Parathyroid adenoma (tissue), 2 donors: ENCODE results near the gene ARHGEF1.

Experiments used
- H2AFZ ChIP-seq: fragments of 300-600 bp; sonication (generic); one replicate; pipeline ENCODE4 v1.7.0; 2017; ENCODE audit warnings: antibody characterized with exemption, mild to moderate bottlenecking
- H3K27ac ChIP-seq: fragments of 300-600 bp; sonication (generic); one replicate; pipeline ENCODE4 v1.7.0; 2017
- H3K27me3 ChIP-seq: fragments of 300-600 bp; sonication (generic); one replicate; pipeline ENCODE4 v1.7.0; 2017; ENCODE audit warnings: low read length; ENCODE audit not compliant: control insufficient read depth, insufficient read depth
- H3K36me3 ChIP-seq: fragments of 300-600 bp; sonication (generic); one replicate; pipeline ENCODE4 v1.7.0; 2017; ENCODE audit warnings: low read length; ENCODE audit not compliant: control insufficient read depth, insufficient read depth
- H3K4me1 ChIP-seq: fragments of 300-600 bp; sonication (generic); one replicate; pipeline ENCODE4 v1.7.0; 2017; ENCODE audit warnings: control low read depth
- H3K4me2 ChIP-seq: fragments of 300-600 bp; sonication (generic); one replicate; pipeline ENCODE4 v1.7.0; 2017; ENCODE audit warnings: low read length
- H3K4me3 ChIP-seq: fragments of 300-600 bp; sonication (generic); one replicate; pipeline ENCODE4 v1.7.0; 2017; ENCODE audit warnings: low read depth, low read length
- H3K79me2 ChIP-seq: fragments of 300-600 bp; sonication (generic); one replicate; pipeline ENCODE4 v1.7.0; 2017; ENCODE audit warnings: control low read depth
- H3K9ac ChIP-seq: fragments of 300-600 bp; sonication (generic); one replicate; pipeline ENCODE4 v1.7.0; 2017; ENCODE audit warnings: mild to moderate bottlenecking
- H3K9me3 ChIP-seq: fragments of 300-600 bp; sonication (generic); one replicate; pipeline ENCODE4 v1.7.0; 2017; ENCODE audit warnings: low read length; ENCODE audit not compliant: control insufficient read depth
- CTCF ChIP-seq: fragments of 300-600 bp; sonication (generic); IDR thresholded peaks from one replicate; pipeline ENCODE4 v1.7.0; 2017; ENCODE audit warnings: antibody characterized with exemption, mild to moderate bottlenecking
- donor health status: primary hyperparathyroidism.

The ARHGEF1 gene

GRCh38 chr19:41902594-41902993, 19.6 kb downstream of the ARHGEF1 start:
- Histone ChIP-seq H3K9me3 (no peaks in the 10 kb centered on the region), H3K27ac (peak overlapping the region; percentile 98), H3K36me3 (no peaks in the 10 kb centered on the region), H3K27me3 (no peaks in the 10 kb centered on the region), H3K79me2 (peaks cover 4% of the 10 kb centered on the region), H2AFZ (no peak overlapping the region), H3K9ac (no peak overlapping the region), H3K4me1 (peaks cover 63% of the 10 kb centered on the region), H3K4me2 (peak overlapping the region; percentile 52), H3K4me3 (peak overlapping the region; percentile 36)
- TF ChIP-seq CTCF: no peak

- Histone ChIP-seq H3K9ac (no peak overlapping the region), H3K79me2 (peaks cover 4% of the 10 kb centered on the region), H3K36me3 (no peaks in the 10 kb centered on the region), H3K9me3 (no peaks in the 10 kb centered on the region), H3K4me2 (peak overlapping the region; percentile 52), H3K27me3 (no peaks in the 10 kb centered on the region), H3K4me1 (peaks cover 56% of the 10 kb centered on the region), H3K27ac (peak overlapping the region; percentile 98), H3K4me3 (peak overlapping the region; percentile 36), H2AFZ (no peak overlapping the region)
- TF ChIP-seq CTCF: no peak
Observed at GRCh38 chr19:41903193-41903953, 20.4 kb downstream of the ARHGEF1 start.

- Histone ChIP-seq H3K4me2 (peak overlapping the region; percentile 47), H3K79me2 (peaks cover 4% of the 10 kb centered on the region), H3K27ac (peak overlapping the region; percentile 98), H3K9ac (no peak overlapping the region), H2AFZ (no peak overlapping the region), H3K4me3 (no peak overlapping the region), H3K4me1 (peaks cover 50% of the 10 kb centered on the region), H3K36me3 (no peaks in the 10 kb centered on the region), H3K27me3 (no peaks in the 10 kb centered on the region), H3K9me3 (no peaks in the 10 kb centered on the region)
- TF ChIP-seq CTCF: no peak
Observed at GRCh38 chr19:41904118-41904870, 21.3 kb downstream of the ARHGEF1 start.

- Histone ChIP-seq H3K4me3 (no peak overlapping the region), H3K4me2 (no peak overlapping the region), H3K9me3 (no peaks in the 10 kb centered on the region), H3K79me2 (peaks cover 4% of the 10 kb centered on the region), H3K9ac (no peak overlapping the region), H3K36me3 (no peaks in the 10 kb centered on the region), H3K27me3 (no peaks in the 10 kb centered on the region), H2AFZ (no peak overlapping the region), H3K27ac (peak overlapping the region; percentile 98), H3K4me1 (peaks cover 50% of the 10 kb centered on the region)
- TF ChIP-seq CTCF: no peak
Observed at GRCh38 chr19:41905273-41906002, 22.5 kb downstream of the ARHGEF1 start.
